Activated T-cell treated with anti-CD3 and anti-CD28 coated beads, Interleukin-2, amount 50 U/mL, for 72 hours (primary cell): ENCODE measurements around the gene PMFBP1. TPM values are rescaled to one million over a fixed set of nuclear protein-coding genes. Genes with fewer than 3 reads are reported as not detected.

Experiments used
- ATAC-seq, 2 donors: fragments of 150-1000 bp; cut with Tn5 transposase; replicated peaks in 1 of 2; 2 replicates each; pipeline ENCODE4 v1.10.0; 2021; ENCODE audit warnings: moderate library complexity in 2 of 2, mild to moderate bottlenecking in 1 of 2
- DNase-seq, 2 donors: peaks; one replicate each; pipeline ENCODE4 v3.0.0; 2021 to 2022; ENCODE audit warnings: mixed read lengths in 1 of 2
- H3K27ac Mint-ChIP-seq: one replicate; pipeline ENCODE4 v1.8.0; 2022; ENCODE audit warnings: mild to moderate bottlenecking, moderate library complexity, mixed read lengths
- H3K27me3 Mint-ChIP-seq: one replicate; pipeline ENCODE4 v1.8.0; 2022; ENCODE audit warnings: low read depth, mixed read lengths
- H3K36me3 Mint-ChIP-seq, 2 donors: one replicate each; pipeline ENCODE4 v1.8.0; 2022; ENCODE audit warnings: mixed read lengths in 2 of 2, mild to moderate bottlenecking in 1 of 2; ENCODE audit not compliant: insufficient read depth in 2 of 2
- H3K4me1 Mint-ChIP-seq: one replicate; pipeline ENCODE4 v1.8.0; 2022; ENCODE audit warnings: low read depth, mixed read lengths
- H3K4me3 Mint-ChIP-seq, 2 donors: one replicate each; pipeline ENCODE4 v1.8.0; 2022; ENCODE audit warnings: mild to moderate bottlenecking in 2 of 2, mixed read lengths in 2 of 2, moderate library complexity in 2 of 2
- H3K9me3 Mint-ChIP-seq, 2 donors: one replicate each; pipeline ENCODE4 v1.8.0; 2022; ENCODE audit warnings: mixed read lengths in 2 of 2
- total RNA-seq, 2 donors: library from RNA; stranded (reverse); gene quantifications; one replicate each; pipeline ENCODE4 v1.2.3, GENCODE V29; 2022

Gene PMFBP1
- total RNA-seq, result 1 to 10 TPM; 1.8 to 2.6 TPM

GRCh38 chr16:72172105-72173034 lies at the start of gene PMFBP1:
Gene PMFBP1, minus strand, starts transcription at chr16:72172155. Its CDS starts 947 bp downstream, at chr16:72171208.
- Mint-ChIP-seq H3K27ac (peak within 1 kb of the TSS; percentile 18), H3K36me3 (peaks cover 10 to 11% of the 10 kb centered on the region in 2 donors), H3K4me3 (no peak within 1 kb of the TSS), H3K4me1 (peaks cover 32% of the 10 kb centered on the region), H3K27me3 (peaks cover 17% of the 10 kb centered on the region), H3K9me3 (peaks cover 11 to 15% of the 10 kb centered on the region in 2 donors)
- DNase-seq (peak; percentile 21 to 50), ATAC-seq (peak; percentile 89)

GRCh38 chr16:72221630-72222024 lies 49.7 kb upstream of the PMFBP1 start:
- DNase-seq, result no peak
- H3K9me3 Mint-ChIP-seq, result no peaks in the 10 kb centered on the region

GRCh38 chr16:72220875-72221629 lies 49.1 kb upstream of the PMFBP1 start:
- ATAC-seq, result no peak
- H3K4me3 Mint-ChIP-seq, result no peak overlapping the region
- H3K27me3 Mint-ChIP-seq, result peaks cover 7% of the 10 kb centered on the region
- DNase-seq, result no peak
- H3K27ac Mint-ChIP-seq, result no peak overlapping the region
- H3K4me1 Mint-ChIP-seq, result peaks cover 6% of the 10 kb centered on the region
- no peaks in the 10 kb centered on the region for H3K9me3 Mint-ChIP-seq
- no peaks in the 10 kb centered on the region for H3K36me3 Mint-ChIP-seq

More at GRCh38 chr16:72221630-72222024, 49.7 kb upstream of the PMFBP1 start:
- Mint-ChIP-seq H3K27me3 (peaks cover 7% of the 10 kb centered on the region), H3K4me1 (peaks cover 6% of the 10 kb centered on the region), H3K36me3 (no peaks in the 10 kb centered on the region), H3K4me3 (no peak overlapping the region), H3K27ac (no peak overlapping the region)
- ATAC-seq, result no peak

GRCh38 chr16:72219282-72219681 lies 47.3 kb upstream of the PMFBP1 start:
- H3K9me3 Mint-ChIP-seq, result peaks cover 4 to 5% of the 10 kb centered on the region in 2 donors
- H3K4me1 Mint-ChIP-seq, result peaks cover 2% of the 10 kb centered on the region
- H3K27me3 Mint-ChIP-seq, result peaks cover 2% of the 10 kb centered on the region
- ATAC-seq (no peak), DNase-seq (no peak)
- no peak overlapping the region for H3K4me3 Mint-ChIP-seq
- H3K27ac Mint-ChIP-seq, result no peak overlapping the region
- H3K36me3 Mint-ChIP-seq, result peaks cover 0 to 3% of the 10 kb centered on the region in 2 donors

- Mint-ChIP-seq H3K27me3 (no peaks in the 10 kb centered on the region), H3K27ac (no peak overlapping the region), H3K36me3 (peaks cover 0 to 3% of the 10 kb centered on the region in 2 donors), H3K4me1 (no peaks in the 10 kb centered on the region), H3K4me3 (no peak overlapping the region), H3K9me3 (peaks cover 4 to 5% of the 10 kb centered on the region in 2 donors)
- ATAC-seq (no peak), DNase-seq (no peak)
Observed at GRCh38 chr16:72216767-72217166, 44.8 kb upstream of the PMFBP1 start.

- peaks cover 0 to 3% of the 10 kb centered on the region in 2 donors for H3K36me3 Mint-ChIP-seq
- H3K27ac Mint-ChIP-seq, result no peak overlapping the region
- H3K4me1 Mint-ChIP-seq, result no peaks in the 10 kb centered on the region
- no peaks in the 10 kb centered on the region for H3K27me3 Mint-ChIP-seq
- peaks cover 4 to 5% of the 10 kb centered on the region in 2 donors for H3K9me3 Mint-ChIP-seq
- ATAC-seq (no peak), DNase-seq (no peak)
- no peak overlapping the region for H3K4me3 Mint-ChIP-seq
Observed at GRCh38 chr16:72214821-72215220, 42.9 kb upstream of the PMFBP1 start.

GRCh38 chr16:72211110-72211509 lies 39.2 kb upstream of the PMFBP1 start:
- DNase-seq (no peak), ATAC-seq (no peak)
- H3K9me3 Mint-ChIP-seq, result peaks cover 4 to 5% of the 10 kb centered on the region in 2 donors
- no peak overlapping the region for H3K27ac Mint-ChIP-seq
- H3K4me3 Mint-ChIP-seq, result no peak overlapping the region
- H3K4me1 Mint-ChIP-seq, result no peaks in the 10 kb centered on the region
- peaks cover 7% of the 10 kb centered on the region for H3K27me3 Mint-ChIP-seq
- peaks cover 0 to 3% of the 10 kb centered on the region in 2 donors for H3K36me3 Mint-ChIP-seq

GRCh38 chr16:72210555-72210954 lies 38.6 kb upstream of the PMFBP1 start:
- H3K9me3 Mint-ChIP-seq, result peaks cover 4 to 5% of the 10 kb centered on the region in 2 donors
- H3K4me3 Mint-ChIP-seq, result no peak overlapping the region
- H3K27me3 Mint-ChIP-seq, result peaks cover 7% of the 10 kb centered on the region
- no peak overlapping the region for H3K27ac Mint-ChIP-seq
- ATAC-seq, result peak; percentile 46 to 76
- H3K4me1 Mint-ChIP-seq, result no peaks in the 10 kb centered on the region
- H3K36me3 Mint-ChIP-seq, result peaks cover 0 to 3% of the 10 kb centered on the region in 2 donors
- DNase-seq, result peak; percentile 11 to 19

- ATAC-seq, result no peak
- Mint-ChIP-seq H3K4me3 (no peak overlapping the region), H3K9me3 (peaks cover 3 to 4% of the 10 kb centered on the region in 2 donors), H3K36me3 (peaks cover 0 to 3% of the 10 kb centered on the region in 2 donors), H3K27ac (no peak overlapping the region), H3K27me3 (peaks cover 7% of the 10 kb centered on the region), H3K4me1 (no peaks in the 10 kb centered on the region)
- no peak for DNase-seq
Observed at GRCh38 chr16:72210072-72210471, 38.1 kb upstream of the PMFBP1 start.

GRCh38 chr16:72206299-72206698 lies 34.3 kb upstream of the PMFBP1 start:
- no peaks in the 10 kb centered on the region for H3K9me3 Mint-ChIP-seq
- ATAC-seq, result no peak

GRCh38 chr16:72203401-72203800 lies 31.4 kb upstream of the PMFBP1 start:
- peaks cover 35% of the 10 kb centered on the region for H3K27me3 Mint-ChIP-seq
- H3K27ac Mint-ChIP-seq, result no peak overlapping the region
- DNase-seq (peak; percentile 39 to 44), ATAC-seq (peak; percentile 78)
- peak overlapping the region; percentile 56 to 60 for H3K4me3 Mint-ChIP-seq
- no peaks in the 10 kb centered on the region for H3K36me3 Mint-ChIP-seq
- H3K9me3 Mint-ChIP-seq, result no peaks in the 10 kb centered on the region
- peaks cover 26% of the 10 kb centered on the region for H3K4me1 Mint-ChIP-seq

More at GRCh38 chr16:72206299-72206698, 34.3 kb upstream of the PMFBP1 start:
- H3K27me3 Mint-ChIP-seq, result peaks cover 28% of the 10 kb centered on the region
- H3K4me3 Mint-ChIP-seq, result no peak overlapping the region
- no peak overlapping the region for H3K27ac Mint-ChIP-seq
- no peaks in the 10 kb centered on the region for H3K36me3 Mint-ChIP-seq
- peaks cover 26% of the 10 kb centered on the region for H3K4me1 Mint-ChIP-seq
- no peak for DNase-seq

- DNase-seq (no peak), ATAC-seq (peak; percentile 89)
- Mint-ChIP-seq H3K4me1 (peaks cover 26% of the 10 kb centered on the region), H3K9me3 (no peaks in the 10 kb centered on the region), H3K27me3 (peaks cover 33% of the 10 kb centered on the region), H3K36me3 (no peaks in the 10 kb centered on the region), H3K4me3 (no peak overlapping the region), H3K27ac (no peak overlapping the region)
Observed at GRCh38 chr16:72202014-72202413, 30.1 kb upstream of the PMFBP1 start.

- Mint-ChIP-seq H3K27me3 (peaks cover 29% of the 10 kb centered on the region), H3K27ac (no peak overlapping the region), H3K9me3 (no peaks in the 10 kb centered on the region), H3K36me3 (no peaks in the 10 kb centered on the region), H3K4me1 (peaks cover 26% of the 10 kb centered on the region), H3K4me3 (no peak overlapping the region)
- DNase-seq (no peak), ATAC-seq (no peak)
Observed at GRCh38 chr16:72201387-72201786, 29.4 kb upstream of the PMFBP1 start.
